HG02678 (cell line): ENCODE measurements around the gene SLC25A41.
"Not testable (repeated sequence)": the region's sequence is repeated elsewhere in the genome, so short reads cannot be mapped to it uniquely, and the experiment has no call there.

Source experiments
- ATAC-seq: cut with Tn5 transposase; IDR thresholded peaks from one replicate; pipeline ENCODE4 v1.9.1; 2021; ENCODE audit warnings: mild to moderate bottlenecking, moderate library complexity; ENCODE audit not compliant: unreplicated experiment

The SLC25A41 gene

DNA sequence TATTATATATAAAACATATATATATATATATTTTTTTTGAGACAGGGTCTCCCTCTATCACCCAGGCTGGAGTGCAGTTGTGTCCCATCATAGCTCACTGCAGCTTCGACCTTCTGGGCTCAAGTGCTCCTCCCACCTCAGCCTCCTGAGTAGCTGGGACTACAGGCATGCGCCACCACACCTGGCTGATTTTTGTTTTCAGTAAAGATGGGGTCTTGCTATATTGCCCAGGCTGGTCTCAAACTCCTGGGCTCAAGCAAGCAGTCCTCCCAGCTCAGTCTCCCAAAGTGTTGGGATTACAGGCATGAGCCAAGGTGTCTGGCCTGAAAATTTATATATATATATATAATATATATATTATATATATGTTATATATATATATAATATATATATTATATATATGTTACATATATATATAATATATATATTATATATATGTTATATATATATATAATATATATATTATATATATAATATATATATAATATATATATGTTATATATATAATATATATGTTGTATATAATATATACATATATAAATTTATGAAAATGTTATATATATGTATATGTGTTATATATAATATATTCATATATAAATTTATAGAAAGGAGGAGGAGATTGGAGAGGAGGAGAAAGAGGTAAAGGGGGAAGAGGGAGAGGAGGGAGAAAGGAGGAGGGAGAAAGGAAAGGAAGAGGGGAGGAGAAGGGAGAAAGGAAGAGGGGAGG is 4.7 kb downstream of the SLC25A41 start:
- ATAC-seq, result not testable (repeated sequence)

DNA sequence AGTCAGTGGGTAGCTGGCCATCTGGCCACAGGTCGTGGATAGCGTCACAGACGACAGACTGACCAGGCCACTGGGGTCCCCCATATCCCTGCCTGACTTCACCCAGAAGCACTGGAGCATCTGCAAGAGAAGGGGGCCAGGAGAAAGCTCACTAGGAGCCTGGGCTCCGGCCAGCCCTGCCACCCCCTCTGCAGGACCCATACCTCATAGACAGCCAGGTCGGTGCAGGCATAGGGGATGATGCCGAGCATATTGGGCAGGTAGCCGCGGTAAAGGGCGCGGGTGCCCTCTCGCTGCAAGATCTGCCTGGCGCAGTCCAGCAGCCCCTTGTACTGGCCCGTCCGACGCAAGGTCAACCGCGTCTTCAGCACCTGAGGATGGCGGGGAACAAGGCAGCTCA is 6.4 kb downstream of the SLC25A41 start:
- no peak for ATAC-seq

DNA sequence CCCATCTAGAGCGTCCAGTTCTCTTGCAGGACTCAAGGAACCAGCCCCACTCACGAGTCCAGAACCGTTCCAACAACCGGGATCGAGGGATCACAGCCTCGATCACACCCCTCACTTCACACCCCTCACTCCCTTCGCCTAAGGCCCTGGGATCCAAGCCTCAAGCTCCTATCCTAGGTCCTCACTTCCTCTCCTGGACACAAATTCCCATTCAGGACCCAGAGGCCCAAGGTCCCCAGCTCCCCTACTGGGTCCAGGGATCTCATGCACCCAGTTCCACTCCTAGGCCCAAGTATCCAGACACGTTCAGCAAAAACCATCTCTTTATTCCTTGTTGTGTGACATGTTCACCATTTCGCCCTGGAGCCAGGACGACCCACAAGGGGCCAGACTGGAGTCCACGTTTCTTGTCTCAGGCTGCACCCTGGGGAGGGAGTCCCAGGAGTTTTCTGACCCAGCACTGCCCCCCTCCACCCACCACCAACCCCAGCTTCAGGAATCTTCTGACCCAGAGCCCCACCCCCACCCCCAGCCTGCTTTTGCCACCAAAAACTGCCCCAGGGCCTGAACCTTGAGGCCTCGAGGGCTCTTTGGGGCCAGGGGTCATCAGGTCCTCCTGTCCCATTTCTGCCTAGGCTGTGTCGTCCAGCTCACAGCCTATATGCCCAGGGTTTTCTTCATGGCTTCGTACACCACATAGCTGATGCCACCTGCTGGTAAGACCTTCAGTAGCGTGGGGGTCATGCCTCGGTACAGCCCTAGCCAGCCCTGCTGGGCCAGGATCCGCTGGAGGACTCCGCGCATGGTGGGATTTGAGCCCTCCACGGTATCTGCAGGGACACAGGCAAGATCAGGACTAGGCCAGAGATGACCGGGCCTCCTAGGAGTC is 7.6 kb downstream of the SLC25A41 start:
- ATAC-seq, result no peak

GRCh38 chr19:6424939-6425731 is 8.4 kb downstream of the SLC25A41 start:
- peak; percentile 84 for ATAC-seq

GRCh38 chr19:6424195-6424938 is 9.2 kb downstream of the SLC25A41 start, which contains the start of gene KHSRP:
TSS of gene KHSRP (minus strand) at chr19:6424811. CDS start at chr19:6424701, 110 bp downstream.
- no peak for ATAC-seq

DNA sequence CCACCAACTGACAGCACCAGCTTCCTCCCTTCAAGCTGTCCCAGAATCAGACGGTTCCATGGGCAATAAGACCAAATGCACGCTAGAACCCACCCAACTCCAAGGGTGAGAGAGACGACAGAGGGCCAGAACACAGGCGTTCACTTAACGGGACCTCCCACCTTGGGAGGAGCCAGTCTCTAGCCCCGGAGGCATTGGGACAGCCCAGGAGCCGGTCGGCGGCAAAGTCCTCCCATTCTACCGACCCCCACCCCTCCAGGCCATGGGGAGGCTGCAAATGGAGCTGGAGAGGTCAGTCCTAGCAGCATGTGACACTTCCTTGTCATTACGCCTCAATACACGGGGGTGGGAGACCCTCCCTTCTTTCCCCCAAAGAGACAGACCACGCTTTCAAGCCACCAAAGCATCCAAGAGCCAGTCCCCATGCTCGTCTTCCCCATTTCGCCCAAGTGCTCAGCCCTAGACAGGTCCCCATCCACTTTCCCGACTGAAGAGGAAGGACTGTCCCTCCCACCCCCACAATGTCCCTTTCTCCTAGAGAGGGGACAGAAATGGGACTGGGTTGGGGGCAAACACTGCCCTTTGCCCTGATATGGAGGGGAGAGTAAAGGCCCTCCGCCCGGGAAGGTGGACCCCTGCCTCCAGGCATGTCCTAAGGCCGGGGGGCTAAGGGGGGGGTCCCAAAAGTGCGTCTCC is 9.9 kb downstream of the SLC25A41 start:
- ATAC-seq, result no peak

- ATAC-seq, result no peak
Measured at GRCh38 chr19:6421075-6422014, 12.2 kb downstream of the SLC25A41 start.

DNA sequence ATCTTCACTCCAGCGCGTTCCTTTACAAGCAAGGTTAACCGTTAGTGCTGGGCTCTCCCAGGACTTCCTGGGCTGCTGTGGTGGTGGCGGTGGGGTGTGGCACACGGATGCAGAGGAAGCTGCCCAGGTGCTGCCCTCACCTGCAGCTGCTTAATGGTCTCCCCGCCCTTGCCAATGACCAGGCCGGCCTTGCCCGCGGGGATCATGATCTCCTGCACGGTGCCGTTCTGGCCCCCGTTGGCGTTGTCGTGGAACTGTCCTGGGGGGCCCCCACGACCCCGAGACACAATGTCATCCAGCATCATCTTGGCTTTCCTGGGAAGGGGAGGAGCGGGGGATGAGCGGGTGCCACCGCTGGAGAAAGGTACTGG is 15.0 kb downstream of the SLC25A41 start:
- ATAC-seq, result no peak

DNA sequence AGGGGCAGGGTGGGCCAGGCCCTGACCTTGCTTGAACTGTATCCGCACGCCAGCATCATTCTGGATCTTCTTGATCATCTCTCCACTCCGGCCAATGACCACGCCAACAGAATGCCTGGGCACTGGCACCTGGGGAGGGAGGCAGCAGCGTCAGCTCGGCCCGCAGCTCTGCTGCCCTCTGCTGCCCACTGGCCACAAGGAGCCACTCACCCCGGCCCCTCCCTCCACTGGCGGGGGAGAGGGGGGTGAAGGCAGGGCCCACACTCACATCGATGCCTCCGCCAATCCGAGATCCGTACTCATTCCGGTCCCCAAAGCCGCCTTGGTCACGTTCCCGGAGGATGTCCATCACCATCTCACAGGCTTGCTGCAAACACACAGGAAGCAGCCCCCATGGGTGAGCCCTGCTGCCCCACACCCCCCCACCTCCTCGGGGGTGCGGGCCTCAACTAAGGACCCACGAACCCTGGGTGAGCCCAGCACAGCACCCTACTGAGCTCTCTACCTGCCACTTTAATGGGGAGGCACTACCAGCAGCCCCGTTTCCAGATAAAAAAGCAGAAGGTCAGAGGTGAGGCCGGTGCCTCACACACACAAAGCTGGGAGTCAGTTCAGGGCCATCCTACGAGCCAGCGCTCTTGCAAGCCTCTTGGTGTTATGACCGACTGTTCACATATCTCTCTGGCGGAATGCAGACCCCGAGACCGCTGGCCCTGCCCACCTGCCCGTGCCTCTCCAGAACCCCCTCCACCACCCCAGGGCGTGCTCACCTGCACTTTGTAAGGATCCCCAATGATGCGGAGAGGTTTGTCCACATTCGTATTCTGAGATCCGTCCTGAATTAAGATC is 15.6 kb downstream of the SLC25A41 start:
- no peak for ATAC-seq

DNA sequence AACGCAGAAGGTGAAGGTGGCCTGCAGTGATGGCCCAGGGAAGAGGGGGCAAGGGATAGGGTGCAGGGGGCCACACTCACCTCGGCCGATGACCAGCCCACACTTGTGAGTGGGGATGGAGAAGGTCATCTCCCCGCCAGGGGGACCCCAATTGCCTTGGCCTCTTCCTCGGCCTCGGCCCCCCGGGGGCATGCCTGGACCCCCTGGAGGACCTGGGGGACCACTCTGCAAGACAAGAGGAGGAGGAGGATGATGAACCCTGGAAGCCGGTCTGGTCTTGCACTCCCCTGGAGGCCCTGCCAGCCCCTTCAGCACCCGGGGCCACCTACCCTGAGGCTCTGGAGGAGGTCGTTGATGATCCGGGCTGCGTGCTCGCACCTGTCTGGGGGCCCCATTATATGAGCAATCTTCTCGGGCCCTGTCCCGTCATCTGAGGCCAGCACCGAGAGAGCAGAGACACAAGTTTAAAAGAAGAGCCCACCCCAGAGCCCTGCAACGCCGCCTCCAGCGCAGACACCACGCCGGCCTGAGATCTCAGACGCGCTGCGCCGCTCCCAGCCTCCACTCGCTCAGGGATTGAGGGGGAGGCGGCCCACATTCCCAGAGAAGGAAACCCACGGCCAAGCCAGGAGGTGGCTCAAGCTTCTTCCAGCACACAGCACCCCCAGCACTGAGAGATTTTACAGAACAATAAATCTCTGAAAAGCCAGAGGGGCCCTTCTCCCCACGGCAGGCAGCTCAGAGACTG is 16.7 kb downstream of the SLC25A41 start:
- ATAC-seq, result no peak

DNA sequence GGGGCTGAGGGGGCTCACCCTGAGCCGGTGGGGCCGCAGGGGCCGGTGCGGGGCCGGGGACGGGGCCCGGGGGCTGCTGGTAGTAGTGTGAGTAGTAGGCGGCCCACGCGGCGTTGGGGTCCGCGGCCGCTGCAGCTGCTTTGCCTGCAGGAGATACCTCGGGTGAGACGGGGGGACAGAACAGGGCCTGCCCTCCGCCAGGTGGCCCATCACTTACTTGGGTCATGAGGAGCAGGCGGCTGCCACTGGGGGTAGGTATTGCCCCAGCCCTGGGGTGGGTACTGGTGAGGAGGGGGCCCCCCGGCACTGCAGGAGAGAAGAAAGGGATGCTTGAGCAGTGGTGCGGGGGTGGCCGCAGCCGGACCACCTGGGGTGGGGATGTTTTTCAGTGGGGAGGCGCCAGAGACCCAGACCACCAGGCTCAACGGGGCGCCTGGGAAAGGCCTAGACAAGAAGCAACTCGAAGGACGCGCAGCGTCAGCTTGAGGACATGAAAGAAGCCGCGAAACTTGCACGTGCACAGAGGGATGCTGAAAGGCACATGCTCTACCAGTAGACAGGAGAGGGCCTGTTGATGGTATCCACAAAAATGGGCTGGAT is 17.9 kb downstream of the SLC25A41 start:
- ATAC-seq, result no peak

- no peak for ATAC-seq
Measured at GRCh38 chr19:6414793-6415590, 18.6 kb downstream of the SLC25A41 start.

DNA sequence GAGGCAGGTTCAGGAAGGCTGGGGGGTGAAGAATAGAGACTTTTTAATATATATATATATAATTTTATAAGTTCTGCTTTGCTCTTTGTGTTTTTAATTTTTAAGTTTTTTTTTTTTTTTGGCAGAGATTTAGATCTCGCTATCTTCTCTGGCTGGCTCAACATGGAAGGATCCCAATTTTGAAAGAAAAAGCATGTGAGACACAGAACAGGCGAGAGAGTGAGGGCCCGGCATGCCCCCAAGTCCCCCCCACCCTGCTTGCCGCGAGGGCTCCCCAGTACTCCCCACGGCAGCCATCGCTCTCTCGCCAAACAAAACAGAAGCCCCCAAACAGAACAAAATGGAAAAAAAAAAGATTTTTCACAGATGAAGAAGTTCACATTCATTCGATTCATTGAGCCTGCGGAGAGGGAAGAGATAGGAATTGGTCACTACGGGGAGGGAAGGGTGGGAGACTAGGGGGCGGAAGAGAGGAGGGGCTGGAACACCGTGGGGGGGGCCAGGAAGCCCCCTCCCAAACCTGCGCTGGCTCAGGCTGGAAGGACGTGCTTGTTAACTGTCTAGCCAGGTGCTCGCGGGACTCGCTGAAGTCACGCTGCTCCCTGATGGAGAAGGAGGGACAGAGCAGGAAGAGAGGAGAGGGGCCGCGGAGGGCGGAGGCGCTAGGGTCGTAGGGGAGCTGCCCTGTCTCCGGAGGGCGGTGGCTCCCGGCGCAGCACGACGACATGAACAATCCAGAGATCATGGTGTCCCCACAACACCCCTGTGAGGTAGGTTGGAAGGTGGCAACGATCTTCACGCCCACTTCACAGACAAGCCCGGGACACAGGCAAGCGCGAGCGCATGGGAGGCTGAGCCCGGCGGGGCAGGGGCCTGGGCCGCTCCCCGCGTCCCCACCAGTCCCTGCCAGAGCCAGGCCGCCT is 19.6 kb downstream of the SLC25A41 start:
- ATAC-seq, result no peak

DNA sequence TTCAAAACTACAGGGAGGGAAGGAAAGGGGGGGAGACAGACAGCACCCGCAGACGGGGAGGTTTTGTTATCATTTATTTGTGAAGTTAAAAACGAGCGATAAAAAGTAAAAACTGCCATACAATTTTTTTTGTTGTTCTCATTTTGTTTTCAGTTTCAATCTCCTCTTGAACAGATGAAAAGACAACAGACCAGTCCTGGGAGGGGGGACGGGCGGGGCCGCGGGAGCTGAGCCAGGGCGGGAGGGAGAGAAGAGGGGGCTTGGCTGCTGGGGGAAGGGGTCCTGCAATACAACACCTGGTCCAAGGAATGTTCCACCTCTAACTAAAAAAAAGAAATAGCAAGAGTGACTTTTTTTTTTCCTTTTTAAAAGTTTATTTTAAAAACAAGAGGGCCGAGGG is 20.3 kb downstream of the SLC25A41 start:
- ATAC-seq, result no peak
